HuH-7.5 (cell line): Measurements from ENCODE around the gene HOXD11.

ENCODE experiments used
- DNase-seq: peaks from one replicate; pipeline ENCODE4 v3.0.0; 2011; ENCODE audit warnings: low spot score

The HOXD11 gene

DNA sequence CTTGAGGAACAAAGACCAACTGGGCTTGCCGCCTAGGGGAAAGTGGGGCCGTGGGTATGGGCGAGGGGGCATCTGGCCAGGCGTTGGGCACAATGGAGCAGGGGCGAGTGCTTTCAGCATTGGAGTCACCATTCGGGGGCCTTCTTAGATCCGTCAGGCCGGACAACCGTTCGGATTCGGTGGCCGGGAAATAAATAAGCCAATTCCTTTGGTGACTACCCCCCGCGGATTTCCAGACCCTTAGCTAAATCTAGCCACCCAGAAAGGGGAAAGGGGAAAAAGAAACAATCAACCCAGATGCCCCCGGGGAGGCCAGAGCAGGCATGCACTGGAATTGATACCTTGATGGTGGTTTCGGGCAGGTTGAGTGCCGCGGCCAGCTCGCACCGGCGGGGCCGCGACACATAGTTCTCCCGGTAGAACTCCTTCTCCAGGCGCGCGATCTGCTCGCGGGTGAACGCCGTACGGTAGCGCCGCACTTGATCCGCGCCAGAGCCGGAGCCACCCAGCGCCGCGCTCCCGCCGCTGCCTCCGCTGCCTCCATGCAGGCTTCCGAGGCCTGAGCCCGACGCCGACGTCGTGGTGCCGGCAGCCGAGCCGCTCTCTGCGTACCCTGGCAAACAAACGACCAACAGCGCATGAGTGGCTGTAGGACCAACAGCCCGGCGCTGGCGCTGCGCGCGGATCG lies 25.1 kb upstream of the HOXD11 start:
- DNase-seq: no peak

GRCh38 chr2:176082525-176082823 lies 24.6 kb upstream of the HOXD11 start:
- no peak for DNase-seq

DNA sequence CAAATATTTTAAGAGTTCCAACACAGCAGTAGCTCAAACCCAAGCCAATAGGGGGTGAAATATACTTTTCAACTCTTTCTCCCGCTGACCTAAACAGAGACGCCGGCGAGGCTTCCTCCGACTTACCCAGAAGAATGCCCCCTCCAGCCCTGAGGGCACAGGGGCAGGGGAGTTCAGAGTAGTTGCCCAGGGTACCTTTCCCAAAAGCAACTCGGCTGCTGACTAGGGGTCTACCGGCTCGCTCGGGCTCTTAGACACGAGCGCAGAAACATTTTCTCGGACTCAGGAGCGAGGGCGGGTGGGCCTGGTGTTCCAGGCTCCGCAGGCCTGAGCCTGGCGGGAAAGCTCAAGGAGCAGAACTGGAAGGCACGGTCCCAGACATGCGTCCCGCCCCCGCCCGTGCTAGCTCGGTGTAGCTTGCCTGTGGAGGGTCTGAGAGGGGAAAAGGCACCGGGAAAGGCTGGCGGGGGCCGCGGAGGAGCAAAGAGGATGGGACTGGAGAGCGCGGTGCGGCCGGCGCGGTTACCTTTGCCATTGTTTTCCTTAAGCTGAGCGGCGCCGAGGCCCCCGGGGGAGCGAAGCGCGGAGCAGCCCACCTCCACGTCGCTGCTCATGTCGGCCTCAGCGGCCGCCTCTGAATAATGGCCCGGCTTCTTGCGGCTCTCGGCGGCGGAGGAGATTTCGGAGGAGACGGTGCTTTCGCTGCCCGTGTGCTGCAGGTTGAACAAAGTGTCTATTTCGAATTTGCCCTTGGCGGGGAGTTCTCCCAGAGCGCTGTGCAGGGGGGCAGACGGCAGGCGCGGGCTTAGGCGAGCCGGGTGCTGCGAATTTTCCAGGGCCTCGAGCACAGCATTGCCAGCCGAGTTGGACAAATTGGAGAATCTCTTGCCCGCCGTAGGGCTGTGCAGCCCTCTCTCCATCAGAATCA lies 24.0 kb upstream of the HOXD11 start:
- DNase-seq: no peak

- no peak for DNase-seq
Measured at GRCh38 chr2:176083796-176084261, 23.3 kb upstream of the HOXD11 start, which contains the start of gene EVX2. Gene EVX2, minus strand, starts transcription at chr2:176083962. Its CDS starts 186 bp downstream, at chr2:176083776.

DNA sequence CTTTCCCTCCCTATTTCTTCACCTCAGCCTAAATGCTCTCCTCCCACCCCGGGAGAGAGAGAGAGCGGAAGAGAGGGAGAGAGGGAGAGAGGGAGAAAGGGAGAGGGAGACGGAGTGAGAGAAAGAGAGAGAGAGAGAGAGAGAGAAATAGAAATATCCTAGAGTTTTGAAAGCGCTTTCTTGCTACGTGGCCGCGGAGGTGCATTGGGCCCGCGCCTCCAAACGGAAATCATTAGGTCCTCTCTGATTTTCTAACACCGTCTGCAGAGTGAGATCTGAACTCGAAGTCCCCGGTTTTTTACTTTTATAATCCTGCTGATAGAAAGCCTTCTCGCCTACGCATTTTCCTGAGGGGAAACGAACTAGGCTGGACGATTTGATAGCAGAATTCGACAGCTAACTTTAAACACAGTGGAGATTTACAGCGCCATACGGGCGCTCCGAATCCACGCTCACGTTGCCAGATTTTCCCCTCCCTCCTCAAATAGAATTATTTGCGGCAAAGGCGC lies 22.4 kb upstream of the HOXD11 start:
- no peak for DNase-seq

- DNase-seq: no peak
Measured at GRCh38 chr2:176085120-176085788, 21.8 kb upstream of the HOXD11 start.

DNA sequence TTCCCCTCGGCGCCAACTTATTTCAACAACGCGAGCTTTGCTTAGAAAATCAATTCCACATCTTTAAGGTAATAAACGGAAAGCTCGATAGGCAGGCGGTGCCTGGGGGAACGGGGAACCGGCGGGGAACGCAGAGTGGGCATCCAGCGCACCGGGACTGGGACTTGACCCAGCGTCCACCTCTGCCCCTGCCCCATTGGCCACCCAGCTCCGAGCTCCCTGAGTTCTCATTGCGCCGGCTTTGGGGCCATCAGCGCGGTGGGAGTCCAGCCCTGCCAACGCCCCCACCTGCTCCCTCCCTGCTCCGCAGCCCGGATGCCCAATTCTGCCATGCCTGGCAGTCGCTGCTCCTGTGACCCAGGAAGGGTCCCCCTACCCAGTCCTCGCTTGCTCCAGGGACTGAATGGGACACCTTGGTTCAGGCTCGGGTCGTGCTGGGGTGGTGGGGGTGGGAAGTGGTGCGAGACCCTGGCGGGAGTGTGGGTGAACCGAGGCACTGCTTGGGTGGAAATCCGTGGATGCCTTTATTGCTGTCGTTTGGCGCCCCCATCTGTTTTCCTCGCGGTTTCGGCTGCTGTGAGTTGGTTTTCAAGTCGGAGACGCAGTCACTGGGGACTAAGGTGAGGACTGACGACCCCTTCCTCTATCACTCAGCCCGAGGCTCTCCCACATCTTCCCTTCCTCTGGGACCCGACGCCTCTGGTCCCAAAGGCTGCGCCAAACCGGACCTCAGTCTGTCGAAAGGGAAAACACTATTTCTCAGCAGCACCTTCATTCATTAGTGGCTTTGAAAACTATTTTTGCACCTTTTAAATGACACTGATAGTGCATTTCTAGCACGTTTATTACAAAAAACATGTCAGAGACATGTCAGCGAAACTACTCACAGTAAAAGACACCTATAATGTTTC lies 21.0 kb upstream of the HOXD11 start:
- peak; percentile 77 for DNase-seq

- no peak for DNase-seq
Measured at GRCh38 chr2:176087330-176088047, 19.6 kb upstream of the HOXD11 start.

- peak; percentile 94 for DNase-seq
Measured at GRCh38 chr2:176088048-176088936, 18.8 kb upstream of the HOXD11 start.

DNA sequence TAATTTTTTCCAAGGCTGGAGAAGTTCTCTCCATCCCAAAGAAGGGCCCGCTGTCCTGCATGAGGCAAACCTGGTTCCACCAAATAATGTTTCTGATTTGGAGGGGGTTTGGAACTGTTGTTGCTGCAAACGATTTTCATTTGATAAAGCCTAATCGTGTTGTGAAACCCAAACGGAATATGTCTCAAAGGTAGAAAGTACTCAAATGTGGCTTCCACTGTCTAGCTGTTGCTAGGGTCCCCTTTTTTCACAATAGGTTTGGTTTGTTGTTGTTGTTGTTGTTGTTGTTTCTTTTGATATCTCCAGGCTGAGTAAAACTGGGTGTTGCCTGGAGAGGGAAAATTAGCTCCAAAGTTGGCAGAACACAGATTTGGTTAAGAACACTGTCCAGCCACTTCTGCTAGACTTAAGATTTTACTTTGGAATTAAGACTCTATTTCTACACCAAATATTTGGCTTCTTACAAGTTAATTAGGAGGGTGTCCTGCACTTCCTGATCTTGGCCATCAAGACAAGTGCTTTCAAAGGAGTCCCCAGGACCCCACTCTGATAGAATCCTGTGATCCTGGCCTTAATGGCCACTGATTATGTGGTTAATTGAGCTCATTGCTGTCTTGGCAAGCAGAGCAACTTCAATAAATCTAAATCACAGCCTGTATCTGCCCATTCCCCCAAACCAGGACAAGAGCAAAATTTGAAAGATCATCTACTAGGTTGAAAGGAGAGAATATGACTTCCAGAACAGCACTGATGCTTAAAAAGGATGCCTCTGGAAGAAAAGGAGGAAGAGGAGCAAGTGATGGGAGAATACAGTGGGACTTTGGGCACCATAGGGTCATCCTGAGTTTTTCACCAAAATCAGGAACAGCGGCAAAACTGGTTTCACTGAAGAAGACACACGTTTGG lies 17.9 kb upstream of the HOXD11 start:
- no peak for DNase-seq

GRCh38 chr2:176089843-176090395 lies 17.2 kb upstream of the HOXD11 start:
- no peak for DNase-seq

DNA sequence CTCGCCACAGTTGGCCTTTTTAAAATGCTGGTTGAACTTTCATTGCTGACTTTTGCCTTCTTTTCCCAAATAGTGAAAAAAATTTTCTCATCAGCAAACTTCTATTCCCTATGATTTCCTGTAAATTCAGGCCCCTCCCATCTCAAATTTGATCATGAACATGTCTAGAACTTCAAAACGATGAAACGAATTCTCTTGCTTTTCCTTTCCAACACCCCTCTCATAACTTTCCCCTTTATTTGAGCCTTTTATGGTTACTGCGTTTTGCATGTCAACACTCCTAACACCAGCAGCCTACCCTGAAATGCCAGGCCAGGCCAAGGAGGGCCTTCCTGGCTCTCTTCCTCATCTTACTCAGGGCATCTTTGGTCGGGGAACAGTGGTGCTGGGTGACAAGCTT lies 16.2 kb upstream of the HOXD11 start:
- DNase-seq: no peak

DNA sequence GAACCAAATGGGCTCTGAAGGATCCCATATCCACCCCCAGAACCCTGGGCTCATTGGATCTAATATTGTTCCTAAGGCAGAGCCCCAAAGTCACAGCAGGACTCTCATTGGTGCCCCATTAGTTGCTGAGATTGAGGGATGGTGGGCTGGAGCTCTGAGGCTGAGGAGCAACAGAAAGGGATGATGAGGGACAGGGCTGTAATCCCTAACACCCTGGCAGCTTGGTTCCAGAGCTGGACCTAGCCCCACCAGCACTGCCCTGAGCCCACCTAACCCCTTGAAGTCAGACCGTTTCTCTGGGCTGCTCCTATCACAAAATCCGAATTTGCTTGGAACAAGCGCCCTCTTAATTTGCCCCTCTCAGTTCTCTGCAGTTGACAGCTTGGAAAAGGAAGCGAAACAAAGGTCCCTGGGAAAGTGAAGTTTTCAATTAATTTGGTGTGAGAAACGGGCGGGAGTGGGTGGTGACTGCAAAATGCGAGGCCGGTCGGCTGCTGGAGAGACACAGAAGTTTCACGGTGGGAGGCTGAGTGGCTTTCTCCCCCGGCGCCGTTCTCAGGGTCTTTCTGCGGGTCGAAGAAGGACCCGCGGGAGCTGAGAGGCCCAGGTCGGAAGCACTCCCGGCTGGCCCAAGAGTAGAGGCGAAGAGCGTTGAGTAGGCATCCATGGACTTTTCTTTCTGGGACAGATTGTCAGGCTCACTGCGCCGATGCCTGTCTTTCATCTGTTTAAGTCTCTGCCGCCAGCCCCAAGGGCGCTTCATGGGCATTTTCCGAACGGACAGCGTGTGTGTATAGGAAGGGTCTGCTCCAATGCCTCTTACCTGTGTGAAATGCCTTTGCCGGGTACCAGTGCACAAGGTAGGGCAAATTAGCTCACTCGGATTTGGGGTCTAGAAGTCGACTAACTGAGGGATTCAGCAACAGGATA lies 15.5 kb upstream of the HOXD11 start:
- DNase-seq: no peak

- DNase-seq: no peak
Measured at GRCh38 chr2:176092270-176093144, 14.6 kb upstream of the HOXD11 start, which contains the start of gene HOXD13. Gene HOXD13, plus strand, starts transcription at chr2:176092721. Its CDS starts 170 bp downstream, at chr2:176092891.

DNA sequence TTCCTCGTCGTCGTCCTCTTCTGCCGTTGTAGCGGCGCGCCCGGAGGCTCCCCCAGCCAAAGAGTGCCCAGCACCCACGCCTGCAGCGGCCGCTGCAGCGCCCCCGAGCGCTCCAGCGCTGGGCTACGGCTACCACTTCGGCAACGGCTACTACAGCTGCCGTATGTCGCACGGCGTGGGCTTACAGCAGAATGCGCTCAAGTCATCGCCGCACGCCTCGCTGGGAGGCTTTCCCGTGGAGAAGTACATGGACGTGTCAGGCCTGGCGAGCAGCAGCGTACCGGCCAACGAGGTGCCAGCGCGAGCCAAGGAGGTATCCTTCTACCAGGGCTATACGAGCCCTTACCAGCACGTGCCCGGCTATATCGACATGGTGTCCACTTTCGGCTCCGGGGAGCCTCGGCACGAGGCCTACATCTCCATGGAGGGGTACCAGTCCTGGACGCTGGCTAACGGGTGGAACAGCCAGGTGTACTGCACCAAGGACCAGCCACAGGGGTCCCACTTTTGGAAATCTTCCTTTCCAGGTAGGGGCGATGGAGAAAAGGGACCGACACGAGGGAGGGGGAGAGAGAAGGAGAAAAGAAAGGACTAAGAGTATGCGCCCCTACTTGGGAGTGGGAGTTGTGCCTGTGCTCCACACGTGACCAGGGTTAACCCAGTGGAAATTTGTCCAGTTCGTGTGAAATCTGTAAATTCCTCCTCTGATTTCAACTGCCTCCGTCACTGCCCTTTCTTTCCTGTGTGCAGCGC lies 13.8 kb upstream of the HOXD11 start:
- no peak for DNase-seq
